Ishikawa (cell line): Measurements from ENCODE around the gene CPNE4.

Source experiments
- CEBPB ChIP-seq: IDR thresholded peaks from 2 replicates; pipeline ENCODE4 v1.6.1; 2012
- CREB1 ChIP-seq: IDR thresholded peaks from 2 replicates; pipeline ENCODE4 v1.6.1; 2012; ENCODE audit warnings: low read depth
- EGR1 ChIP-seq: IDR thresholded peaks from 2 replicates; pipeline ENCODE4 v1.6.1; 2012
- EP300 ChIP-seq: IDR thresholded peaks from 2 replicates; pipeline ENCODE4 v1.6.1; 2012; ENCODE audit warnings: borderline replicate concordance
- FOXM1 ChIP-seq: IDR thresholded peaks from 2 replicates; pipeline ENCODE4 v1.6.1; 2012; ENCODE audit warnings: low read depth, borderline replicate concordance
- MAX ChIP-seq: IDR thresholded peaks from 2 replicates; pipeline ENCODE4 v1.6.1; 2012
- NFIC ChIP-seq: IDR thresholded peaks from 2 replicates; pipeline ENCODE4 v1.6.1; 2012
- RAD21 ChIP-seq: IDR thresholded peaks from 2 replicates; pipeline ENCODE4 v1.6.1; 2012; ENCODE audit warnings: low read depth
- REST ChIP-seq: IDR thresholded peaks from 2 replicates; pipeline ENCODE4 v1.6.1; 2012; ENCODE audit warnings: low read depth, mild to moderate bottlenecking
- TAF1 ChIP-seq: IDR thresholded peaks from 2 replicates; pipeline ENCODE4 v1.6.1; 2012; ENCODE audit warnings: low read depth, mild to moderate bottlenecking
- TCF12 ChIP-seq: IDR thresholded peaks from 2 replicates; pipeline ENCODE4 v1.6.1; 2012; ENCODE audit warnings: low read depth
- TEAD4 ChIP-seq: IDR thresholded peaks from 2 replicates; pipeline ENCODE4 v1.6.1; 2012
- USF1 ChIP-seq: IDR thresholded peaks from 2 replicates; pipeline ENCODE4 v1.6.1; 2012
- YY1 ChIP-seq: IDR thresholded peaks from 2 replicates; pipeline ENCODE4 v1.6.1; 2012; ENCODE audit warnings: low read depth
- ZBTB7A ChIP-seq: IDR thresholded peaks from 2 replicates; pipeline ENCODE4 v1.6.1; 2012; ENCODE audit warnings: low read depth

The CPNE4 gene

GRCh38 chr3:131541288-131541687 lies 493.5 kb downstream of the CPNE4 start:
- TF ChIP-seq TAF1 (no peak), CEBPB (no peak), NFIC (no peak)

- TF ChIP-seq MAX: no peak
Observed at GRCh38 chr3:131540821-131541220, 494.0 kb downstream of the CPNE4 start.

- TF ChIP-seq TEAD4: 0 out of 2 replicates have a peak, but pooled peaks have one; percentile 15
- no peak for TF ChIP-seq USF1
Observed at GRCh38 chr3:131540143-131540542, 494.7 kb downstream of the CPNE4 start.

GRCh38 chr3:131538968-131539367 lies 495.8 kb downstream of the CPNE4 start:
- TF ChIP-seq TEAD4 (no peak), TCF12 (no peak), YY1 (no peak), RAD21 (no peak), USF1 (no peak), CREB1 (no peak), REST (no peak)

- TF ChIP-seq EP300: no peak
- no peak for TF ChIP-seq MAX
- TF ChIP-seq USF1: no peak
- no peak for TF ChIP-seq RAD21
- TF ChIP-seq TCF12: no peak
- no peak for TF ChIP-seq NFIC
- TF ChIP-seq TAF1: no peak
- no peak for TF ChIP-seq YY1
- TF ChIP-seq CEBPB: no peak
- no peak for TF ChIP-seq EGR1
- no peak for TF ChIP-seq REST
- TF ChIP-seq TEAD4: no peak
- TF ChIP-seq FOXM1: no peak
- no peak for TF ChIP-seq CREB1
- no peak for TF ChIP-seq ZBTB7A
Observed at GRCh38 chr3:131537531-131537930, 497.3 kb downstream of the CPNE4 start.

GRCh38 chr3:131535596-131535995 lies 499.2 kb downstream of the CPNE4 start:
- no peak for TF ChIP-seq USF1
- TF ChIP-seq EP300: no peak
- TF ChIP-seq ZBTB7A: no peak
- TF ChIP-seq NFIC: no peak
- no peak for TF ChIP-seq TAF1

GRCh38 chr3:131535131-131535530 lies 499.7 kb downstream of the CPNE4 start:
- no peak for TF ChIP-seq YY1
- no peak for TF ChIP-seq CEBPB
- no peak for TF ChIP-seq REST
- TF ChIP-seq EP300: no peak
- no peak for TF ChIP-seq ZBTB7A
- TF ChIP-seq USF1: no peak
- TF ChIP-seq TCF12: no peak
- TF ChIP-seq NFIC: no peak
- no peak for TF ChIP-seq MAX
- TF ChIP-seq TAF1: no peak
- TF ChIP-seq EGR1: no peak
- no peak for TF ChIP-seq RAD21
- no peak for TF ChIP-seq CREB1
- no peak for TF ChIP-seq TEAD4
- TF ChIP-seq FOXM1: no peak
